Chondrocyte (in vitro differentiated cells): ENCODE measurements around the gene AMFR. TPM values are rescaled to one million over a fixed set of nuclear protein-coding genes. Genes with fewer than 3 reads are reported as not detected.

Experiments used
- DNase-seq: peaks from one replicate; pipeline ENCODE4 v3.0.0; 2021; ENCODE audit warnings: mixed read lengths, low spot score
- H3K27ac Mint-ChIP-seq: one replicate; pipeline ENCODE4 v1.8.0; 2021; ENCODE audit warnings: mild to moderate bottlenecking, moderate library complexity, mixed read lengths; ENCODE audit not compliant: unreplicated experiment
- H3K27me3 Mint-ChIP-seq: 2 replicates; pipeline ENCODE4 v1.8.0; 2021; ENCODE audit warnings: low read depth, mixed read lengths
- H3K36me3 Mint-ChIP-seq: 2 replicates; pipeline ENCODE4 v1.8.0; 2021; ENCODE audit warnings: low read depth, mixed read lengths
- H3K4me1 Mint-ChIP-seq: 2 replicates; pipeline ENCODE4 v1.8.0; 2021; ENCODE audit warnings: low read depth, mild to moderate bottlenecking, mixed read lengths
- H3K4me3 Mint-ChIP-seq: one replicate; pipeline ENCODE4 v1.8.0; 2021; ENCODE audit warnings: mild to moderate bottlenecking, moderate library complexity, mixed read lengths; ENCODE audit not compliant: unreplicated experiment
- H3K9me3 Mint-ChIP-seq: 2 replicates; pipeline ENCODE4 v1.8.0; 2021; ENCODE audit warnings: low read depth, mixed read lengths
- total RNA-seq: library from RNA; stranded (reverse); gene quantifications from 3 replicates; pipeline ENCODE4 v1.2.1, GENCODE V29; 2021
- TF ChIP-seq, protein P1 (sequence below): fragments of 200-600 bp; sonication (generic); IDR thresholded peaks from 2 replicates; pipeline ENCODE4 v1.5.0; 2021; ENCODE audit warnings: antibody characterized with exemption, mild to moderate bottlenecking, moderate library complexity

Gene AMFR
- total RNA-seq, 1 donor from 2014 or later: 104 TPM

DNA sequence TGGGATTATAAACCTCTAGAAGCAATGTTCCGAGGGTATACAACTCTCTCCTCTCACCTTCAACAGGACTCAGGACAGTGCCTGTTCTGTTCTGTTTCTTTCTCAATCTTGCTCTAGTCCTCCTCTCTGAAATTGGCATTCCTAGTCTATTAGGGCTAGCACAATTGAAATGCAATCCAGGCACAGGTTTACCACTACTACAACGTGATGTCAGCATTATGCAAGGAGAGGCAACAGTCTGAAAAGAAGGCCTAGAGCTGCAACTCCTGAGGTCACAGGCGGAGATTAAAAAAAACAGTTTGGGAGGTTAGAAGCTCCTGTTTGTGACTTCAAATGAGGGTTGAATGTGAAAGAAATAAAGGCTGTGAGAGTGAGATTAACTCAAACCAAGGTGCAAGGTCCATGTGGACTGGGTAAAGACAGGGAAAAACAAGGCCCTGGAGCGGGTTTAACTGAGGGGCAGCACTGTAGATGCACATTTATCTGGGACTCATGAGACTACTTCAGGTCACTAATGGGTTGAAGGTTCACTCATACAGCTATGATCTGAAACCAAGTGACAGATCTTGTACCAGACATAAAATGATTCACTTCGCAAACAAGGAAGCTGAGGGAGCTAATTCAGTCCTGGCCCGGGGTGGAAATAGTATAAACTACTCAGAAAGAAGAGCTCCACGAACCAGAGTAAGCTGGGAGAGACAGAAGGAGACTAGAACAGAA is 16.8 kb downstream of the AMFR start:
- H3K27me3 Mint-ChIP-seq: no peaks in the 10 kb centered on the region
- peaks cover 14% of the 10 kb centered on the region for H3K36me3 Mint-ChIP-seq
- TF ChIP-seq, protein P1, sequence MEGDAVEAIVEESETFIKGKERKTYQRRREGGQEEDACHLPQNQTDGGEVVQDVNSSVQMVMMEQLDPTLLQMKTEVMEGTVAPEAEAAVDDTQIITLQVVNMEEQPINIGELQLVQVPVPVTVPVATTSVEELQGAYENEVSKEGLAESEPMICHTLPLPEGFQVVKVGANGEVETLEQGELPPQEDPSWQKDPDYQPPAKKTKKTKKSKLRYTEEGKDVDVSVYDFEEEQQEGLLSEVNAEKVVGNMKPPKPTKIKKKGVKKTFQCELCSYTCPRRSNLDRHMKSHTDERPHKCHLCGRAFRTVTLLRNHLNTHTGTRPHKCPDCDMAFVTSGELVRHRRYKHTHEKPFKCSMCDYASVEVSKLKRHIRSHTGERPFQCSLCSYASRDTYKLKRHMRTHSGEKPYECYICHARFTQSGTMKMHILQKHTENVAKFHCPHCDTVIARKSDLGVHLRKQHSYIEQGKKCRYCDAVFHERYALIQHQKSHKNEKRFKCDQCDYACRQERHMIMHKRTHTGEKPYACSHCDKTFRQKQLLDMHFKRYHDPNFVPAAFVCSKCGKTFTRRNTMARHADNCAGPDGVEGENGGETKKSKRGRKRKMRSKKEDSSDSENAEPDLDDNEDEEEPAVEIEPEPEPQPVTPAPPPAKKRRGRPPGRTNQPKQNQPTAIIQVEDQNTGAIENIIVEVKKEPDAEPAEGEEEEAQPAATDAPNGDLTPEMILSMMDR: no peak
- peaks cover 6% of the 10 kb centered on the region for H3K4me1 Mint-ChIP-seq
- H3K4me3 Mint-ChIP-seq: no peak overlapping the region
- H3K27ac Mint-ChIP-seq: peak overlapping the region; percentile 49
- H3K9me3 Mint-ChIP-seq: no peaks in the 10 kb centered on the region
- no peak for DNase-seq

DNA sequence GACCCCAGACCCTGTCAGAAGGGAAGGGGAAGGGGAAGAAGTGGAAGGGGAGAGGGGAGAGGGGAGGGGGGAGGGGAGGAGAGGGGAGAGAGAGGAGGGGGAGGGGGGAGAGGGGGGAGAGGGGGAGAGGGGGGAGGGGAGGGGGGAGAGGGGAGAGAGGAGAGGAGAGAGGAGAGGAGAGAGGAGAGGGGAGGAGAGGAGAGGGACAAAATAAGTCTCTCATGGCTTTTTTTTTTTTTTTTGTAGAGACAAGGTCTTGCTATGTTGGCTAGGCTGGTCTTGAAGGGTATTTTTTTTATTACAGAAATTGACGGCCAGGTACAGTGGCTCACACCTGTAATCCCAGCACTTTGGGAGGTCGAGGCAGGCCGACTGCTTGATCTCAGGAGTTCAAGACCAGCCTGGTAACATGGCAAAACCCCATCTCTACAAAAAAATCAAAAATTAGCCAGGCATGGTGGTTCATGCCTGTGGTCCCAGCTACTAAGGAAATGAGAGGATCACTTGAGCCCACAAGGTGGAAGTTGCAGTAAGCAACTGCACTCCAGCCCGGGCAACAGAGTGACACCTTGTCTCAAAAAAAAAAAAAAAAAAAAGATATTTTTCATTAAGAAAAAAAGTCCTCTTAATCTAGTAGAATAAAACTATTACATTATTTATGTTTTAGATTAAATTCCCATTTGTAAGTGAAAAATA is 19.2 kb downstream of the AMFR start:
- no peaks in the 10 kb centered on the region for H3K27me3 Mint-ChIP-seq
- H3K36me3 Mint-ChIP-seq: peaks cover 28% of the 10 kb centered on the region
- peaks cover 5% of the 10 kb centered on the region for H3K4me1 Mint-ChIP-seq
- no peaks in the 10 kb centered on the region for H3K9me3 Mint-ChIP-seq
- H3K27ac Mint-ChIP-seq: no peak overlapping the region
- TF ChIP-seq, protein P1: no peak
- no peak for DNase-seq
- H3K4me3 Mint-ChIP-seq: no peak overlapping the region

DNA sequence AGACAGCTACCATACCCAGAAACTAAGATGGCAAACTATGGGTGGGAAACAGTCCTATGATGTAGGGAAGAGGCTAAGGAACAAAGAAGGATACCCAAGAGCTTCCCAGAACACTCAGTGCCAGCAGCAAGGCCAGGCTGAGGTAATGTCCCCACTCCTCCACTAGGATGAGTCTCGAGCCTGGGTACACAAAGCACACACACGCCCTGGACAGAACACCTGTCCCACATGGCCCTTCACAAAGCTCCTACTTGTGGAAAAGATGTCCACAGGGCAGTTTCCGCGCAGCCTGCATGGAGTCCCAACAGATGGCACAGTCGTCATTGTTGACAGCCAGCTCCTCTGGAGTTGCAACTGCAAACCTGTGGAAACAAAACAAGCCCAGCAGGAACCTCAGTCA is 23.9 kb downstream of the AMFR start:
- TF ChIP-seq, protein P1: peak; percentile 44
- DNase-seq: no peak
- H3K4me3 Mint-ChIP-seq: no peak overlapping the region
- H3K36me3 Mint-ChIP-seq: peaks cover 34% of the 10 kb centered on the region
- H3K27ac Mint-ChIP-seq: no peak overlapping the region
- H3K9me3 Mint-ChIP-seq: no peaks in the 10 kb centered on the region
- no peaks in the 10 kb centered on the region for H3K27me3 Mint-ChIP-seq
- H3K4me1 Mint-ChIP-seq: peaks cover 5% of the 10 kb centered on the region

DNA sequence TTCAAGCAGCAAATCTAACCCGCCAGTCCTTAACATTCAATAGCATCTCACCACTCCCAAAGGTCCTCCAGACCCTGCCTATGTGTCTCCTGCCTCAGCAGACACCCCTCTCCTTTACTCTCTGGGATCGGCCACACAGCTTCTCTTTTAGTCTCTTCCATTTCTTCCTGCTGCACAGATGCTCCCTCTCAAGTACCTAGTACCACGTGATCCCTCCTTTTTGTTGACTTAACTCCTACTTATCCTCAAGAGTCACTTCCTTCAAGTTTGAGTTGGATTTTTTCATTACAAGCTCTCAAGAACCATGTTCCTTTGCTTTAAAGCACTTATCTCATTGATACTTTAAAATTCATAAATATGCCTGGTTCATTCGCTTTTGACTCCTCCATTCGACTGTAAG is 24.9 kb downstream of the AMFR start:
- H3K4me3 Mint-ChIP-seq: no peak overlapping the region
- peaks cover 5% of the 10 kb centered on the region for H3K4me1 Mint-ChIP-seq
- peak overlapping the region; percentile 34 for H3K27ac Mint-ChIP-seq
- no peaks in the 10 kb centered on the region for H3K9me3 Mint-ChIP-seq
- peaks cover 38% of the 10 kb centered on the region for H3K36me3 Mint-ChIP-seq
- no peak for DNase-seq
- TF ChIP-seq, protein P1: no peak
- H3K27me3 Mint-ChIP-seq: no peaks in the 10 kb centered on the region

DNA sequence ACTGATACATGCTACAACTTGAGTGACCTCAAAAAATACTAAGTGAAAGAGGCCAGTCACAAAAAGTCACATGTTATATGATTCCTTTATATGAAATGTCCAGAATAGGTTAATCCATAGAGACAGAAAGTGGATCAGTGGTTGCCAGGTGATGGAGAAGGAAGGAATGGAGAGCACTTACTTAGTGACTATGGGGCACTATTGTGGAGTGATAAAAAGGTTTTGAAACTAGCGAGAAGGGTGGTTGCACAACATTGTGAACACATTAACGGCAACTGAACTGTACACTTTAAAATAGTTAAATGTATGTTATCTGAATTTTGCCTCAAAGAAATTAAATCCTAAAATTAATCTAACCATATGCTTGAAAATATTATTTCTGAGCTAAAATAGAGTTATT is 25.9 kb downstream of the AMFR start:
- peaks cover 5% of the 10 kb centered on the region for H3K4me1 Mint-ChIP-seq
- H3K36me3 Mint-ChIP-seq: peaks cover 38% of the 10 kb centered on the region
- TF ChIP-seq, protein P1: no peak
- no peak for DNase-seq
- no peaks in the 10 kb centered on the region for H3K27me3 Mint-ChIP-seq
- no peak overlapping the region for H3K27ac Mint-ChIP-seq
- H3K9me3 Mint-ChIP-seq: no peaks in the 10 kb centered on the region
- H3K4me3 Mint-ChIP-seq: no peak overlapping the region
